HL-60 (cell line): ENCODE results near the gene SMCO3.

Experiments
- DNase-seq, 2 experiments: peaks; one replicate each; pipeline ENCODE4 v3.0.0-alpha.2; 2010 to 2020; ENCODE audit warnings: low read depth in 1 of 2, low spot score in 1 of 2
- H3K27ac ChIP-seq: fragments of 250-450 bp; sonication (Bioruptor Pico); replicated peaks from 2 replicates; pipeline ENCODE4 v1.5.1; 2020; ENCODE audit warnings: mild to moderate bottlenecking, moderate library complexity
- H3K27me3 ChIP-seq: fragments of 250-450 bp; sonication (Bioruptor Pico); 2 replicates; pipeline ENCODE4 v1.5.1; 2021; ENCODE audit warnings: mild to moderate bottlenecking, moderate library complexity; ENCODE audit not compliant: insufficient read depth, poor library complexity, severe bottlenecking
- H3K4me3 ChIP-seq: replicated peaks from 2 replicates; pipeline ENCODE4 v1.5.1; 2011; ENCODE audit warnings: mild to moderate bottlenecking, control low read depth, low read length; ENCODE audit not compliant: insufficient read depth
- CTCF ChIP-seq: IDR thresholded peaks from one replicate; pipeline ENCODE4 v1.5.1; 2011; ENCODE audit warnings: low read length, control low read depth, inconsistent platforms; ENCODE audit not compliant: insufficient read depth
- GABPA ChIP-seq: IDR thresholded peaks from 2 replicates; pipeline ENCODE4 v1.6.1; 2012; ENCODE audit warnings: low read depth
- POLR2AphosphoS5 ChIP-seq: IDR thresholded peaks from 2 replicates; pipeline ENCODE4 v1.6.1; 2012; ENCODE audit warnings: low read depth
- SPI1 ChIP-seq: IDR thresholded peaks from 2 replicates; pipeline ENCODE4 v1.6.1; 2012; ENCODE audit warnings: low read depth, mild to moderate bottlenecking, borderline replicate concordance
- TF ChIP-seq, protein P1 (sequence below): IDR thresholded peaks from 2 replicates; pipeline ENCODE4 v1.6.1; 2012; ENCODE audit warnings: low read depth; ENCODE audit not compliant: insufficient replicate concordance

SMCO3 gene

GRCh38 chr12:14803011-14803829 is 10.8 kb downstream of the SMCO3 start, which contains the start of the genes C12orf60 and WBP11:
TSS of gene C12orf60 (plus strand) at chr12:14803670. CDS start at chr12:14822936, 19,266 bp downstream.
TSS of gene WBP11 (minus strand) at chr12:14803478. CDS start at chr12:14801383, 2,095 bp downstream.
- peak; percentile 93 for TF ChIP-seq GABPA
- peak; percentile 66 for TF ChIP-seq POLR2AphosphoS5
- TF ChIP-seq CTCF, result no peak
- TF ChIP-seq SPI1, result peak; percentile 12; the same call in 1 of the 2 replicates
- TF ChIP-seq, protein P1, sequence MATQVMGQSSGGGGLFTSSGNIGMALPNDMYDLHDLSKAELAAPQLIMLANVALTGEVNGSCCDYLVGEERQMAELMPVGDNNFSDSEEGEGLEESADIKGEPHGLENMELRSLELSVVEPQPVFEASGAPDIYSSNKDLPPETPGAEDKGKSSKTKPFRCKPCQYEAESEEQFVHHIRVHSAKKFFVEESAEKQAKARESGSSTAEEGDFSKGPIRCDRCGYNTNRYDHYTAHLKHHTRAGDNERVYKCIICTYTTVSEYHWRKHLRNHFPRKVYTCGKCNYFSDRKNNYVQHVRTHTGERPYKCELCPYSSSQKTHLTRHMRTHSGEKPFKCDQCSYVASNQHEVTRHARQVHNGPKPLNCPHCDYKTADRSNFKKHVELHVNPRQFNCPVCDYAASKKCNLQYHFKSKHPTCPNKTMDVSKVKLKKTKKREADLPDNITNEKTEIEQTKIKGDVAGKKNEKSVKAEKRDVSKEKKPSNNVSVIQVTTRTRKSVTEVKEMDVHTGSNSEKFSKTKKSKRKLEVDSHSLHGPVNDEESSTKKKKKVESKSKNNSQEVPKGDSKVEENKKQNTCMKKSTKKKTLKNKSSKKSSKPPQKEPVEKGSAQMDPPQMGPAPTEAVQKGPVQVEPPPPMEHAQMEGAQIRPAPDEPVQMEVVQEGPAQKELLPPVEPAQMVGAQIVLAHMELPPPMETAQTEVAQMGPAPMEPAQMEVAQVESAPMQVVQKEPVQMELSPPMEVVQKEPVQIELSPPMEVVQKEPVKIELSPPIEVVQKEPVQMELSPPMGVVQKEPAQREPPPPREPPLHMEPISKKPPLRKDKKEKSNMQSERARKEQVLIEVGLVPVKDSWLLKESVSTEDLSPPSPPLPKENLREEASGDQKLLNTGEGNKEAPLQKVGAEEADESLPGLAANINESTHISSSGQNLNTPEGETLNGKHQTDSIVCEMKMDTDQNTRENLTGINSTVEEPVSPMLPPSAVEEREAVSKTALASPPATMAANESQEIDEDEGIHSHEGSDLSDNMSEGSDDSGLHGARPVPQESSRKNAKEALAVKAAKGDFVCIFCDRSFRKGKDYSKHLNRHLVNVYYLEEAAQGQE, result peak; percentile 56
- peak within 1 kb of the TSS; percentile 79 for H3K4me3 ChIP-seq
- DNase-seq, result peak; percentile 91 to 98
- H3K27ac ChIP-seq, result peak within 1 kb of the TSS; percentile 89
- no peaks in the 10 kb centered on the region for H3K27me3 ChIP-seq

GRCh38 chr12:14802721-14803010 is 11.3 kb downstream of the SMCO3 start:
- no peak for DNase-seq
- Histone ChIP-seq H3K27me3 (no peaks in the 10 kb centered on the region), H3K4me3 (peak overlapping the region; percentile 79), H3K27ac (peak overlapping the region; percentile 89)
- no peak for TF ChIP-seq POLR2AphosphoS5
- no peak for TF ChIP-seq GABPA
- no peak for TF ChIP-seq SPI1
- no peak for TF ChIP-seq CTCF
- TF ChIP-seq, protein P1, result no peak

- Histone ChIP-seq H3K27ac (no peak overlapping the region), H3K4me3 (peak overlapping the region; percentile 79), H3K27me3 (no peaks in the 10 kb centered on the region)
- TF ChIP-seq POLR2AphosphoS5 (no peak), GABPA (no peak), SPI1 (no peak), CTCF (no peak)
- DNase-seq, result no peak
Measured at GRCh38 chr12:14802247-14802646, 11.7 kb downstream of the SMCO3 start.

- no peak overlapping the region for H3K27ac ChIP-seq
- TF ChIP-seq POLR2AphosphoS5 (no peak), GABPA (no peak), SPI1 (no peak), CTCF (no peak)
- TF ChIP-seq, protein P1, result no peak
- no peak for DNase-seq
- H3K4me3 ChIP-seq, result no peak overlapping the region
- no peaks in the 10 kb centered on the region for H3K27me3 ChIP-seq
Measured at GRCh38 chr12:14795028-14795448, 18.9 kb downstream of the SMCO3 start.
